HUES48 (cell line): ENCODE data around the gene TXNRD1.
"Not testable (repeated sequence)": the region's sequence is repeated elsewhere in the genome, so short reads cannot be mapped to it uniquely, and the experiment has no call there.

Experiments
- H3K27ac ChIP-seq: one replicate; pipeline ENCODE4 v1.7.0; 2013; ENCODE audit warnings: low read depth, low read length, inconsistent platforms
- H3K27me3 ChIP-seq: 2 replicates; pipeline ENCODE4 v1.6.1; 2013; ENCODE audit warnings: mild to moderate bottlenecking, low read length; ENCODE audit not compliant: control insufficient read depth, insufficient read depth
- H3K36me3 ChIP-seq: 2 replicates; pipeline ENCODE4 v1.6.1; 2013; ENCODE audit warnings: low read length; ENCODE audit not compliant: control insufficient read depth, insufficient read depth
- H3K4me1 ChIP-seq: 2 replicates; pipeline ENCODE4 v1.6.1; 2013; ENCODE audit warnings: mild to moderate bottlenecking, low read length; ENCODE audit not compliant: control insufficient read depth, insufficient read depth
- H3K4me3 ChIP-seq: 2 replicates; pipeline ENCODE4 v1.5.1; 2013; ENCODE audit warnings: mild to moderate bottlenecking, low read depth, low read length
- H3K9ac ChIP-seq: 2 replicates; pipeline ENCODE4 v1.6.1; 2013; ENCODE audit warnings: mild to moderate bottlenecking, low read depth, low read length, moderate library complexity
- H3K9me3 ChIP-seq: 2 replicates; pipeline ENCODE4 v1.6.1; 2013; ENCODE audit warnings: low read length; ENCODE audit not compliant: control insufficient read depth, insufficient read depth

TXNRD1 gene

DNA sequence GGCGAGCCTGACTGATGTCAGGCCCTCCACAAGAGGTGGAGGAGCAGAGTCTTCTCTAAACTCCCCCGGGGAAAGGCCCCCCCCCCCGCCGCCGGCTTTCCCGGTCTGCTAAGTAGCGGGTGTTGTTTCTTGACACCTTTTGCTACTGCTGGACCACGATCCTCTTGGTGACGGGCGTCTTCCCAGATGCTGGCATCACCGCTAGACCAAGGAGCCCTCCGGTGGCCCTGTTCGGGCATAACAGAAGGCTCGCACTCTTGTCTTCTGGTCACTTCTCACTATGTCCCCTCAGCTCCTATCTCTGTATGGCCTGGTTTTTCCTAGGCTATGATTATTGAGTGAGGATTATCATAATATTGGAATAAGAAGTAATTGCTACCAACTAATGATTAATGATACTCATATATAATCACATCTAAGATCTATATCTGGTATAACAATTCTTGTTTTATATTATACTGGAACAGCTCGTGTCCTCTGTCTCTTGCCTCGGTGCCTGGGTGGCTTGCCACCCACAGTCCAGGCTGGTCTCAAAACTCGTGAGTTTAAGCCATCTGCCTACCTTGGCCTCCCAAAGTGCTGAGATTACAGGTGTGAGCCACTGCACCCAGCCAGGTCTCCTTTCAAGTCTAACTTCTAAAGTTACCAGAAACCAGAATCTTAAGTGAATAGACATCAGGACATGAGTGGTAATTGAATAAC, 78.7 kb downstream of the TXNRD1 start:
- H3K4me1 ChIP-seq = peaks cover 21% of the 10 kb centered on the region
- not testable (repeated sequence) for H3K4me3 ChIP-seq, H3K9me3 ChIP-seq, H3K27ac ChIP-seq, H3K27me3 ChIP-seq, H3K9ac ChIP-seq
- peaks cover 72% of the 10 kb centered on the region for H3K36me3 ChIP-seq

DNA sequence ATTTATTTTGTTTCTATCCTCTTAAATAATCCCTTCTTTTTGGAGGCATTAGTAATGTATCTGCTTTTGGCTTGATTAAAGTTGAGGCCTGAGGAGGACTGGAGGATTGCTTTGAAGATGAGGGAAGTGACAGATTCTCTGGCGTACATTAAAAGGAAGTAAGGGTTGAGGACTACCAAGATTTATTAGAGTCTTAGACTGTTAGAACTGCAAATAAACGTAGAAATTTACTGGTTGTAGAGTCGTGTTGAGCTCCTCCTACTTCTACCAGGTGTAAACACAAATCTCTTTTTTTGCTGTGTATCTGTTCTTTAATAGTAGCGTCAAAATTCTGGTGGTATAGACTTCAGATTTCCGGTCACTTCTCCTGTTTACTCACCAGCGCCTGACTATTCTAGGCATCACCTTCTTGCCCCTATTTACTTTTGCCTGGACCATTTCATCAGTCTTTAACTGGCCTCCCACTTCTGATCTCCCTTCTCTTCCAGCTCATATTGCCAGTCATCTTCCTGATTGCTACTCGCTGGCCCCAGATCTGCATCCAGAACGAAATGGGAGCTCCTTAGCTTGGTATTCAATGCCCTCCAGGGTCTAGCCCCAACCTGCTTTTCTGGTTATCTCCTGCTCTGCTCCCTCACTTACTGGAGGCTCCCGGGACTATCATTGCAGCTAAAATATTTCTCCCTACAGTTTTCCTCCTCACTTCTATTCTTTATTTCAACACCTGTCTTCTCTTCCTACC, 79.5 kb downstream of the TXNRD1 start:
- H3K4me3 ChIP-seq = no peak overlapping the region
- no peak overlapping the region for H3K27ac ChIP-seq
- H3K27me3 ChIP-seq = no peaks in the 10 kb centered on the region
- H3K36me3 ChIP-seq = peaks cover 72% of the 10 kb centered on the region
- H3K4me1 ChIP-seq = peaks cover 14% of the 10 kb centered on the region
- H3K9ac ChIP-seq = no peak overlapping the region
- no peaks in the 10 kb centered on the region for H3K9me3 ChIP-seq

DNA sequence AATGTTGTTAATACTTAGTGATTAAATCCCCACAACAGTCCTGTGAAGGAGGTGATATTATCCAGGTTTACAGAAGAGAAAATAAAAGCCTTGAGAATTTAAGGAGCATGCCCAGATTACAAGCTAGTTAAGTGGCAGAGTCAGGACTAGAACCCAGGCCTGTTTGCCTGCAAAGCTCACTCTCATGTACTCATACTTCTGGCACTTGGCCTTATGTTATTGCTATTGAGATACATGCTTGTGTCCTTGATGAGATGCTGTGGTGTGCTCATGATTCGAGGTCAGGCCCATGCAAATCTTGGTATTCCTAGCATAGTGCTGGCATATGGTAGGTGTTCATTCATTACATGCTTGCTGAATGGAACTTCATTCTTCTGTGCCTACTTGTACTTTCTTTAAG, 80.4 kb downstream of the TXNRD1 start:
- Histone ChIP-seq H3K27me3 (no peaks in the 10 kb centered on the region), H3K4me1 (peaks cover 14% of the 10 kb centered on the region), H3K36me3 (peaks cover 71% of the 10 kb centered on the region), H3K9ac (no peak overlapping the region), H3K27ac (no peak overlapping the region), H3K9me3 (no peaks in the 10 kb centered on the region), H3K4me3 (no peak overlapping the region)

DNA sequence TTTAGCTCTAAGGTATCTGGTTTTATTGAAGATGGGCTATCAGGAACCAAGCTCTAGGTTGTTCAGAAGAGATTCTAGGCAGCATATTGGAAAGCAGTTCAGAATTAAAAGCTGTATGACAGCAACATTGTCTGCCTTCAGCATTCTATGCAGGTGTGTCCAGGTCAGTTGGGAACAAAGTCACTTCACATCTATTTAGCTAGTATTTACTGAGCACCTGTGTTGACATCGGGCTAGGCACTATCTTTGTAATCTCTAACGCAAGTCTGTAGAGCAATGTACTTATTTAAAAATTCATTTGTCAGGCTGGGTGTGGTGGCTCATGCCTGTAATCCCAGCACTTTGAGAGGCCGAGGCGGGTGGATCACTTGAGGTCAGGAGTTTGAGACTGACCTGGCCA, 81.1 kb downstream of the TXNRD1 start:
- Histone ChIP-seq H3K4me3 (no peak overlapping the region), H3K27ac (no peak overlapping the region), H3K27me3 (no peaks in the 10 kb centered on the region), H3K9ac (no peak overlapping the region), H3K4me1 (peaks cover 13% of the 10 kb centered on the region), H3K9me3 (no peaks in the 10 kb centered on the region), H3K36me3 (peaks cover 67% of the 10 kb centered on the region)

DNA sequence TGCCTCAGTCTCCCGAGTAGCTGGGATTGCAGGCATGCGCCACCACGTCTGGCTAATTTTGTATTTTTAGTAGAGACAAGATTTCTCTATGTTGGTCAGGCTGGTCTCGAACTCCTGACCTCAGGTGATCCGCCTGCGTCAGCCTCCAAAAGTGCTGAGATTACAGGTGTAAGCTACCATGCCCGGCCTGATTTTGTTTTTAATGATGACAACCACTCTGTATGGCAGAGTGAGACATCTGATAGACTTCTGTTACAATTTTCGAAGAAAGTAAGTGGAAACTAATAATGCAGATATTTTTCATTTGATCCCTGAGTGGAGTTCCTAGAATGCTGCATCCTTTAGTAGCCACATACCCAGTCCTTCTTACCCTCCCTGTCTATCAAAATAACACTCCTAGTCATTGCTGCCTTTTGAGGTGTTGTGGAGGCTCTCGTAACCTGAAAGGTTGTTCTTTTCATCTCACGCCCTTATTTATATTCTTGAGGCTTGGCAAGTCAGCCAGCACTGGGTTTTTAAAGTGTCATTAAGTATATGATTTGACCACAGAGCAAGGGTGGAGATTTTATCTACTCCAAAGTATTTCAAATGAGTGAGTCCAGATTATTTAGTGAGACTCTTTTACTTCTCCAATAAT, 82.0 kb downstream of the TXNRD1 start:
- no peak overlapping the region for H3K9ac ChIP-seq
- no peak overlapping the region for H3K27ac ChIP-seq
- no peak overlapping the region for H3K4me3 ChIP-seq
- H3K4me1 ChIP-seq = peaks cover 9% of the 10 kb centered on the region; the same call in 1 of the 2 replicates
- H3K27me3 ChIP-seq = no peaks in the 10 kb centered on the region
- no peaks in the 10 kb centered on the region for H3K9me3 ChIP-seq
- peaks cover 58% of the 10 kb centered on the region for H3K36me3 ChIP-seq

DNA sequence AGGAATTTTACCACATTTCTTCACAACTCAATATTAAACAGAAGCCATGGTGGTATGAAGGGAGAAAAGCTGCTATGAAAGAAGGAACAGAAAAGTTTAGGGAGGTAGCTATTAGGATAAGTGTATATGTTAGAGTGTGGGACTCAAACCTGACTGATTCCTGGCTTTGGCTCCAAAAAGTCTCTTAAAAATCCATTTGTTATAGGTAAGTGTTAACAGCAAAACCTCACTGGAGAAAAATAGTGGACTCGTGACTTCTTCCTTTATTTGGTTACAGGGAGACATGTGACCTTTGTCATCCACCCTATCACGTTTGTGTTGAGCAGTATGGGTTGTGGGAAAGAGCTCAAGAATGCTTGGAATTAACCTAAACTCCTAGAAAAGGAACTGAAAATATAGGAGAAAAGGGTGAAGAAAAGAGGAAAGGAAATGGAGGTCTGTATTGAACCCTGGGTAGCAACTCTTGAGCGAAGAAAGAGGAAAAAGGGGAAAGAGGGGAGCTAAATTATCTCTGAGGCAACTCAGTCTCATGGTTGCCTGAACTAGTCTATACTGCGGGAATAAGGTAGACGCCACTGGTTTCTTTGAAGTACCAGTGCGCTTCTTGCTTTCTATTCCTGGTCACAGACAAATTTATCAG, 84.4 kb downstream of the TXNRD1 start:
- Histone ChIP-seq H3K27ac (no peak overlapping the region), H3K27me3 (no peaks in the 10 kb centered on the region), H3K9ac (no peak overlapping the region), H3K4me3 (no peak overlapping the region), H3K9me3 (no peaks in the 10 kb centered on the region), H3K36me3 (peaks cover 54% of the 10 kb centered on the region), H3K4me1 (peaks cover 22% of the 10 kb centered on the region)

DNA sequence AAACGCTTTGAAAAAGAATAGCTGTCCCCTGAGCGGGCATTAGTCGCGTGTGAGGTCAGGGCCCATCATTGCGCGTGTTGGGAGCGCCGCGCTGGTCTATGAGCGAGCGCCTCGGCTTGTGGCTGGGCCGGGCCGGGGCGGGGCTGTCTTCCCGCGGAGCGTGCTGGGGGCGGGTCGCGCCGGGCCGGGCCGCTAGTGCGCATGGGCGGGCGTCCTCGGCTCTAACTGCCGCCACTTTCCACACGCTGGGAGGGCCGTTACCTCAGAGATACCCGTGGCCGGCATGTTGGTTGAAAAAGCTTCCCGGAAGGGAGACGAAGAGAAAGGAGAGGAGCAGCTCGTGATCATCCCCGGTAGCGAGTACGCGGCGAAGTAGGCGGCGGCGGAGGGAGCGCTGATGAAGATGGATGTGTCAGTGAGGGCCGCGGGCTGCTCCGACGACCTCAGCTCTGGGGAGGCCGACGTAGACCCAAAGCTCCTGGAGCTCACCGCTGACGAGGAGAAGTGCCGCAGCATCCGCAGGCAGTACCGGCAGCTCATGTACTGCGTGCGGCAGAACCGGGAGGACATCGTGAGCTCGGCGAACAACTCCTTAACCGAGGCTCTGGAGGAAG, 88.1 kb downstream of the TXNRD1 start, which contains the start of gene EID3:
Gene EID3 (plus strand): TSS at position 202 of the 614 bp plus-strand sequence. CDS start 196 bp downstream, at position 398.
- Histone ChIP-seq H3K9me3 (no peaks in the 10 kb centered on the region), H3K27me3 (no peaks in the 10 kb centered on the region), H3K27ac (peak within 1 kb of the TSS; percentile 46), H3K36me3 (peaks cover 28% of the 10 kb centered on the region), H3K4me1 (peaks cover 25% of the 10 kb centered on the region), H3K4me3 (peak within 1 kb of the TSS; percentile 59), H3K9ac (peak within 1 kb of the TSS; percentile 2; the same call in 1 of the 2 replicates)

DNA sequence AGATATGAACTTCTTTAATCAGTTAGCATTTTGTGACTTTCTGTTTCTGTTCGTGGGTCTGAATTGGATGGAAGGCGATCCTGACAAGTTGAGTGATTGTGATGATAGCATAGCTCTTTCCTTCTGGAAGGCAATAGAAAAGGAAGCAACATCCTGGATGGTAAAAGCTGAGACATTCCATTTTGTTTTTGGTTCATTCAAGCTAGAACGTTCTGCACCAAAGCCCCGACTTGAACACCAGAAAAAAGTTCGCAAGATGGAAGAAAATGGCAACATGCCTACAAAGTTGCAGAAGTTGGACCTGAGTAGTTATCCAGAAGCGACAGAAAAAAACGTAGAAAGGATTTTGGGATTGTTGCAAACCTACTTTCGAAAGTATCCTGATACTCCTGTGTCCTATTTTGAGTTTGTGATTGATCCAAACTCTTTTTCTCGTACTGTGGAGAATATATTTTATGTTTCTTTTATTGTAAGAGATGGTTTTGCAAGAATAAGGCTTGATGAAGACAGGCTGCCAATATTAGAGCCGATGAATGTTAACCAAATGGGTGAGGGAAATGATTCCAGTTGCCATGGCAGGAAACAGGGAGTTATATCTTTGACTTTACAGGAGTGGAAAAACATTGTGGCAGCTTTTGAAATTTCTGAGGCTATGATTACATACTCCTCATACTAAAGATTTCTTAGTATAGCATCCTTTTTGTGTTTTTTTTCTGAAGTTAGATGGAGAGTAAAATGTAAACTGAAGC, 88.9 kb downstream of the TXNRD1 start:
- Histone ChIP-seq H3K9me3 (no peaks in the 10 kb centered on the region), H3K4me3 (no peak overlapping the region), H3K9ac (no peak overlapping the region), H3K27ac (no peak overlapping the region), H3K36me3 (peaks cover 26% of the 10 kb centered on the region), H3K27me3 (no peaks in the 10 kb centered on the region), H3K4me1 (peaks cover 25% of the 10 kb centered on the region)

DNA sequence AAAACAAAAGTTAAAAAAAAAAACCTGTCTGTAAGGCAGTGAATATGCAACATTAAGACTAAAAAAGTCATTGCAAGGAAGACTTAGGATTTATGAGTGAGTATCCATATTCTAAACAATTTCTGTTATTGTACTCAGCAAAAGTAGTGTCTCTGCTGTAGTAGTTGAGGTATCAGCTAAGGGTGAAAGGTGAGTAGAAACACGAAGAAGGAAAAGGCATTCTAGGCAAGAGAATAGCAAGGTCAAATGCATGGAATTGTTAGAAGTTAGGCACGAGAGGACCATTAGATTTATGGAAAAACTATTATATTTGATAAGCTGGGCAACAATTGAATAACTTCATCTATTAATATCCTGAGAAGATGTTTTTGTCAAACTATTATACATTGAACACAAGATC, 89.8 kb downstream of the TXNRD1 start:
- H3K9ac ChIP-seq = no peak overlapping the region
- H3K9me3 ChIP-seq = no peaks in the 10 kb centered on the region
- no peaks in the 10 kb centered on the region for H3K27me3 ChIP-seq
- no peak overlapping the region for H3K27ac ChIP-seq
- H3K4me1 ChIP-seq = peaks cover 25% of the 10 kb centered on the region
- peaks cover 25% of the 10 kb centered on the region for H3K36me3 ChIP-seq
- no peak overlapping the region for H3K4me3 ChIP-seq

DNA sequence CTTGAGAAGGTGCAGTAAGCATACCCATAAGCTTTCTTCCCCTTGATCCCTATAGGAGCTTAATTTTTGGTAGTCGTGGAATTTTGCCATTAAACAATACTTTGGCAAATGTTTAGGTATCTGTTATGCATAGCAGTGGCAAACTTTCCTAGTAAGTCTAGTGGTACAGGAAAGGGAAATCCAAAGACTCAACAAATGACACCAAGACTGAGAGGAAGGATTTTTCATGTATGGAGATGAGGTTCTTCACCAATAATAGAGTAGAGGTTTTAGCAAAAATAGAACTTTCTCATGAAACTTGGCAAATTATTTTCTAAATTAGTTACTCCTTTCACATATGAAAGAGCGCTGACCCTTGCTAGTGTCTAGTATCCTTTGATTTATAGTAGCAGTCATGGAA, 90.8 kb downstream of the TXNRD1 start:
- Histone ChIP-seq H3K27ac (no peak overlapping the region), H3K9ac (no peak overlapping the region), H3K9me3 (no peaks in the 10 kb centered on the region), H3K36me3 (peaks cover 35% of the 10 kb centered on the region), H3K4me3 (no peak overlapping the region), H3K4me1 (peaks cover 25% of the 10 kb centered on the region), H3K27me3 (no peaks in the 10 kb centered on the region)
